Stomach (tissue), 4 donors: ENCODE data around the gene OR8H2.
"Not testable (repeated sequence)": the region's sequence is repeated elsewhere in the genome, so short reads cannot be mapped to it uniquely, and the experiment has no call there.

Experiments
- EP300 ChIP-seq: sonication (generic); formaldehyde crosslinking; IDR thresholded peaks from one replicate; pipeline ENCODE4 v1.6.1; 2017; ENCODE audit warnings: antibody characterized with exemption
- POLR2A ChIP-seq, 4 donors: fragments of 450-650 bp; IDR thresholded peaks; one replicate each; pipeline ENCODE4 v1.6.1; 2016; ENCODE audit warnings: antibody characterized with exemption in 4 of 4, control low read depth in 2 of 4, mild to moderate bottlenecking in 1 of 4, moderate library complexity in 1 of 4
- POLR2AphosphoS5 ChIP-seq, 3 donors: sonication (generic); formaldehyde crosslinking; IDR thresholded peaks; one replicate each; pipeline ENCODE4 v1.6.1; 2016; ENCODE audit warnings: antibody characterized with exemption in 3 of 3
- TF ChIP-seq, protein P1 (sequence below), 7 experiments: fragments of 450-650 bp in 4 of 7; fragments of 200-600 bp in 3 of 7; sonication (generic) in 3 of 7; IDR thresholded peaks; one replicate each; pipeline ENCODE4 v1.5.1; 2016 to 2019; ENCODE audit warnings: antibody characterized with exemption in 7 of 7, control low read depth in 2 of 7, mild to moderate bottlenecking in 1 of 7

DNA sequence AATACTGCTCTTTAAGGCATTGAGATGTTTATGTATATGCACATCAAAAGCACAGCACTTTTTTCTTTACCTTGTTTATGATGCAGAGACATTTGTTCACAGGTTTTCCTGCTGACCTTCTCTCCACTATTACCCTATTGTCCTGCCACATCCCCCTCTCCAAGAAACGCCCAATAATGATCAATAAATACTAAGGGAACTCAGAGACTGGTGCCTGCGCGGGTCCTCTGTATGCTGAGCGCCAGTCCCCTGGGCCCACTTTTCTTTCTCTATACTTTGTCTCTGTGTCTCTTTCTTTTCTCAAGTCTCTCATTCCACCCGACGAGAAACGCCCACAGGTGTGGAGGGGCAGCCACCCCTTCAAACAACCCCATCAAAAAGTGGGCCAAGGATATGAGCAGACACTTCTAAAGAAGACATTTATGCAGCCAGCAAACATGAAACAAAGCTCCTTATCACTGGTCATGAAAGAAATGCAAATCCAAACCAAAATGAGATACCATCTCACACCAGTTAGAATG, 45.2 kb upstream of the OR8H2 start:
- TF ChIP-seq EP300; POLR2AphosphoS5 (IDR thresholded peaks at IDR 0.05); POLR2A (IDR thresholded peaks at IDR 0.05): not testable (repeated sequence)
- TF ChIP-seq, protein P1, sequence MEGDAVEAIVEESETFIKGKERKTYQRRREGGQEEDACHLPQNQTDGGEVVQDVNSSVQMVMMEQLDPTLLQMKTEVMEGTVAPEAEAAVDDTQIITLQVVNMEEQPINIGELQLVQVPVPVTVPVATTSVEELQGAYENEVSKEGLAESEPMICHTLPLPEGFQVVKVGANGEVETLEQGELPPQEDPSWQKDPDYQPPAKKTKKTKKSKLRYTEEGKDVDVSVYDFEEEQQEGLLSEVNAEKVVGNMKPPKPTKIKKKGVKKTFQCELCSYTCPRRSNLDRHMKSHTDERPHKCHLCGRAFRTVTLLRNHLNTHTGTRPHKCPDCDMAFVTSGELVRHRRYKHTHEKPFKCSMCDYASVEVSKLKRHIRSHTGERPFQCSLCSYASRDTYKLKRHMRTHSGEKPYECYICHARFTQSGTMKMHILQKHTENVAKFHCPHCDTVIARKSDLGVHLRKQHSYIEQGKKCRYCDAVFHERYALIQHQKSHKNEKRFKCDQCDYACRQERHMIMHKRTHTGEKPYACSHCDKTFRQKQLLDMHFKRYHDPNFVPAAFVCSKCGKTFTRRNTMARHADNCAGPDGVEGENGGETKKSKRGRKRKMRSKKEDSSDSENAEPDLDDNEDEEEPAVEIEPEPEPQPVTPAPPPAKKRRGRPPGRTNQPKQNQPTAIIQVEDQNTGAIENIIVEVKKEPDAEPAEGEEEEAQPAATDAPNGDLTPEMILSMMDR (IDR thresholded peaks at IDR 0.05) = not testable (repeated sequence)
